NCI-H2081 treated with DMSO at 0.1 percent for 48 hours (cell line): ENCODE data around the gene WBP1.
A peak's percentile ranks its signal among the peaks of the same experiment; 100 is the strongest.
"Not testable (repeated sequence)": the region's sequence is repeated elsewhere in the genome, so short reads cannot be mapped to it uniquely, and the experiment has no call there.

Experiments
- DNase-seq: peaks from one replicate; lab custom pipeline; 2025; lab: John Stamatoyannopoulos, UW

WBP1 gene

GRCh38 chr2:74458132-74458937 lies at the start of gene WBP1:
Gene WBP1 (plus strand): TSS chr2:74458438. CDS start chr2:74458603, 165 bp downstream.
- DNase-seq, result peak; percentile 99

- no peak for DNase-seq
Observed at GRCh38 chr2:74413001-74413698, 45.1 kb upstream of the WBP1 start.

GRCh38 chr2:74414441-74414840 lies 43.8 kb upstream of the WBP1 start:
- no peak for DNase-seq

GRCh38 chr2:74414881-74415761 lies 43.1 kb upstream of the WBP1 start:
- DNase-seq, result no peak

GRCh38 chr2:74415762-74416395 lies 42.4 kb upstream of the WBP1 start:
- DNase-seq, result no peak

GRCh38 chr2:74416778-74417177 lies 41.5 kb upstream of the WBP1 start:
- no peak for DNase-seq

- DNase-seq, result no peak
Observed at GRCh38 chr2:74417197-74417596, 41.0 kb upstream of the WBP1 start.

GRCh38 chr2:74417763-74418162 lies 40.5 kb upstream of the WBP1 start:
- no peak for DNase-seq

GRCh38 chr2:74418312-74418711 lies 39.9 kb upstream of the WBP1 start:
- DNase-seq, result no peak

- DNase-seq, result no peak
Observed at GRCh38 chr2:74419345-74419744, 38.9 kb upstream of the WBP1 start.

GRCh38 chr2:74420006-74420405 lies 38.2 kb upstream of the WBP1 start:
- no peak for DNase-seq

- not testable (repeated sequence) for DNase-seq
Observed at GRCh38 chr2:74420443-74421103, 37.7 kb upstream of the WBP1 start.

- DNase-seq, result peak; percentile 82
Observed at GRCh38 chr2:74421221-74421870, 36.9 kb upstream of the WBP1 start, which contains the start of the genes C2orf81 and WDR54. Gene C2orf81 (minus strand): TSS chr2:74421619. CDS start chr2:74421560, 59 bp downstream. Gene WDR54 (plus strand): TSS chr2:74421730. CDS start chr2:74422154, 424 bp downstream.

GRCh38 chr2:74423231-74424095 lies 34.8 kb upstream of the WBP1 start:
- DNase-seq, result no peak

GRCh38 chr2:74424139-74424992 lies 33.9 kb upstream of the WBP1 start:
- DNase-seq, result no peak

- DNase-seq, result no peak
Observed at GRCh38 chr2:74424995-74425406, 33.2 kb upstream of the WBP1 start.

GRCh38 chr2:74425523-74425922 lies 32.7 kb upstream of the WBP1 start:
- no peak for DNase-seq

- no peak for DNase-seq
Observed at GRCh38 chr2:74426181-74426758, 32.0 kb upstream of the WBP1 start.
